ENCODE results near the gene MAGEF1. TPM values are rescaled to one million over a fixed set of nuclear protein-coding genes. Genes with fewer than 3 reads are reported as not detected.

Gene MAGEF1
- total and polyA plus RNA-seq, 2 of the 8 experiments (the other 6 are each of a cell fraction or from before 2014, with no cell fraction given) = 26.5 to 56.7 TPM

GRCh38 chr3:184711493-184712247 is at the start of gene MAGEF1 (continued):
- TF ChIP-seq NANOG (IDR thresholded peaks at IDR 0.05; ENCODE audit: insufficient read depth, low read depth, low read length, poor library complexity, severe bottlenecking) (no peak), SP1 (IDR thresholded peaks at IDR 0.05; ENCODE audit: low read depth, low read length) (no peak), TBP (IDR thresholded peaks at IDR 0.05; ENCODE audit: low read depth, low read length) (peak; percentile 88), CTBP2 (IDR thresholded peaks at IDR 0.05; ENCODE audit: borderline replicate concordance, insufficient read depth, insufficient read length, low read length) (no peak), SRF (IDR thresholded peaks at IDR 0.05; ENCODE audit: low read depth, low read length) (0 out of 2 replicates have a peak, but pooled peaks have one; percentile 12), KDM4A (IDR thresholded peaks at IDR 0.05; ENCODE audit: low read depth, low read length, severe bottlenecking) (peak; percentile 80), PHF8 (conservative IDR thresholded peaks at IDR 0.05; ENCODE audit: low read depth, low read length) (peak; percentile 97), RBBP5 (IDR thresholded peaks at IDR 0.05; ENCODE audit: borderline replicate concordance, low read depth, low read length) (peak; percentile 42; the same call in 1 of the 2 replicates), CEBPB (IDR thresholded peaks at IDR 0.05; ENCODE audit: low read depth, low read length) (no peak), ATF3 (IDR thresholded peaks at IDR 0.05; ENCODE audit: insufficient read depth, low read depth, low read length) (no peak), E2F6 (IDR thresholded peaks at IDR 0.05) (peak; percentile 45; the same call in 1 of the 2 replicates), POLR2A (IDR thresholded peaks at IDR 0.05; ENCODE audit: control extremely low read depth in 1 of 2, low read depth in 2 of 2, low read length in 2 of 2) (peak; percentile 91), CBX5 (IDR thresholded peaks at IDR 0.05; ENCODE audit: low read depth, low read length) (no peak), GABPA (IDR thresholded peaks at IDR 0.05; ENCODE audit: borderline replicate concordance, insufficient read depth, low read length) (peak; percentile 97), RXRA (IDR thresholded peaks at IDR 0.05; ENCODE audit: insufficient read depth, low read depth, low read length) (no peak), SIRT6 (IDR thresholded peaks at IDR 0.05; ENCODE audit: low read length) (no peak), JUN (IDR thresholded peaks at IDR 0.05; ENCODE audit: low read depth, low read length) (no peak), BACH1 (IDR thresholded peaks at IDR 0.05; ENCODE audit: low read length) (no peak), SP2 (IDR thresholded peaks at IDR 0.05; ENCODE audit: low read length) (no peak), YY1 (IDR thresholded peaks at IDR 0.05; ENCODE audit: low read depth, low read length) (peak; percentile 93), KDM5A (IDR thresholded peaks at IDR 0.05; ENCODE audit: low read length) (peak; percentile 31; the same call in 1 of the 2 replicates)
